Measurements from ENCODE around the gene RAI1. TPM values are rescaled to one million over a fixed set of nuclear protein-coding genes. Genes with fewer than 3 reads are reported as not detected.

RAI1 gene
- total RNA-seq, 2 experiments from 2014 or later, result 17.1 to 49.4 TPM

- Histone ChIP-seq H3K27ac (ENCODE audit: low read depth, low read length, poor library complexity, severe bottlenecking) (no peak overlapping the region), H4K20me1 (ENCODE audit: insufficient read depth, low read length) (no peaks in the 10 kb centered on the region)
Observed at GRCh38 chr17:17848311-17849082, 167.2 kb downstream of the RAI1 start.

DNA sequence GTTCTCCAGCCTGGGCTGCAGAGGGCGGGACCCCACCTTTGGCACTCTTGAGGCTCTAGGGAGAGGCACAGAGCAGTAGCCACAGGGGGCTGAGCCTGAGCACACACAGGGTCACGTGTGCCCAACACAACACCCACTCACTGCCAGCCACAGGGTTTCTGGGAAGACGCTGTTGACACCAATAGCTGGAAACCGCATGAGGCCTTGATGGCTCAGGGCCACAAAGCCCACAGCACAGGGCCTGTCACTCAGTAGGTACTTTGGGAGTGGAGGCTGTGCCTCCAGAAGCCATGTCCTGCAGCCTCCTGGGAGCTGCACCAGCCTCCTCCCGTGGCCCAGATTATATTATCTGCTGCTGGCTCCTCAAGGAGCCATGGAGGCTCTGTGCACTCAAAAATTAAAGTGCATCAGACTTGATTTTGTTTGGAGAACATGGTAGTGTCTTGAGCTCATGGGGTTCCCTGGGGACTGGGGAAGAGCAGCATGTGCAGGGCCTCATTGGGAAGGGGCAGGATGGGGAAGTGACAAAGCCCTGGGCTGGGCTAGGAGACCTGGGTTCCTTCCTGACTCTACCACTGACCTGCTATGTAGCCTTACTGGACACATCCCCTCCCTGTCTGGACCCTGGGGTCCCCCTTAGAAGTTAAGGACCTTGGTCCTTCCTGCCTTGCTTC lies 168.0 kb downstream of the RAI1 start:
- Histone ChIP-seq H3K36me3 (ENCODE audit: insufficient read depth, low read length) (no peaks in the 10 kb centered on the region), H3K4me3 (ENCODE audit: low read depth, low read length, poor library complexity, severe bottlenecking) (no peak overlapping the region), H3K4me2 (ENCODE audit: low read length) (peak overlapping the region; percentile 45), H3K4me1 (ENCODE audit: insufficient read depth, low read length, poor library complexity, severe bottlenecking) (peaks cover 23% of the 10 kb centered on the region), H3K79me2 (ENCODE audit: insufficient read depth, low read depth, low read length) (no peaks in the 10 kb centered on the region), H3K9me2 (ENCODE audit: insufficient read depth, low read length) (no peaks in the 10 kb centered on the region), H2AFZ (ENCODE audit: low read length) (peak overlapping the region; percentile 85), H4K20me1 (ENCODE audit: insufficient read depth, low read length) (no peaks in the 10 kb centered on the region), H3K9me3 (ENCODE audit: low read length) (no peaks in the 10 kb centered on the region), H3K27ac (ENCODE audit: low read depth, low read length, poor library complexity, severe bottlenecking) (peak overlapping the region; percentile 39)
- TF ChIP-seq EZH2phosphoT487 (IDR thresholded peaks at IDR 0.05; ENCODE audit: borderline replicate concordance, low read depth, low read length), result no peak
- no peak for TF ChIP-seq CTCF (conservative IDR thresholded peaks at IDR 0.05; ENCODE audit: low read length)
- ChIA-PET CTCF (ENCODE audit: unreplicated experiment) (no interaction called here), POLR2A (interaction anchor here (0.7 to 2.1 kb wide), 7 partner anchors 9 to 68 kb away, joined by 3 to 12 read pairs (median 5); partner anchors contain the start of gene SREBF1)
- no peak for DNase-seq (ENCODE audit: low spot score)
- intact Hi-C loops (cut with micrococcal nuclease; ENCODE audit: unreplicated experiment), result no loop called here
- no TSS peak for BruUV-seq (replicated peaks)

More at GRCh38 chr17:17848311-17849082, 167.2 kb downstream of the RAI1 start:
- no peaks in the 10 kb centered on the region for H3K36me3 ChIP-seq (ENCODE audit: insufficient read depth, low read length)
- no peaks in the 10 kb centered on the region for H3K9me2 ChIP-seq (ENCODE audit: insufficient read depth, low read length)
- POLR2A ChIA-PET, result interaction anchor here (1.2 to 2.1 kb wide), 3 partner anchors 8 to 14 kb away, joined by 4 to 12 read pairs (median 7); no protein-coding TSS in a partner anchor
- CTCF ChIA-PET (ENCODE audit: unreplicated experiment), result interaction anchor here (1.2 kb wide), 1 partner anchor 12 kb away, joined by 4 read pairs; the partner anchor contains the start of gene SREBF1
- DNase-seq (ENCODE audit: low spot score), result no peak
- no peaks in the 10 kb centered on the region for H3K79me2 ChIP-seq (ENCODE audit: insufficient read depth, low read depth, low read length)
- TF ChIP-seq CTCF (conservative IDR thresholded peaks at IDR 0.05; ENCODE audit: low read length) (no peak), EZH2phosphoT487 (IDR thresholded peaks at IDR 0.05; ENCODE audit: borderline replicate concordance, low read depth, low read length) (no peak)
- BruUV-seq (replicated peaks), result no TSS peak
- no peak overlapping the region for H3K4me2 ChIP-seq (ENCODE audit: low read length)
- peaks cover 23% of the 10 kb centered on the region for H3K4me1 ChIP-seq (ENCODE audit: insufficient read depth, low read length, poor library complexity, severe bottlenecking)
- no peak overlapping the region for H3K4me3 ChIP-seq (ENCODE audit: low read depth, low read length, poor library complexity, severe bottlenecking)
- peak overlapping the region; percentile 85; the same call in 1 of the 2 replicates for H2AFZ ChIP-seq (ENCODE audit: low read length)
- intact Hi-C loops (cut with micrococcal nuclease; ENCODE audit: unreplicated experiment), result no loop called here
- no peaks in the 10 kb centered on the region for H3K9me3 ChIP-seq (ENCODE audit: low read length)

Data from OCI-LY7 (cell line).